ENCODE measurements around the gene COL11A1.

DNA sequence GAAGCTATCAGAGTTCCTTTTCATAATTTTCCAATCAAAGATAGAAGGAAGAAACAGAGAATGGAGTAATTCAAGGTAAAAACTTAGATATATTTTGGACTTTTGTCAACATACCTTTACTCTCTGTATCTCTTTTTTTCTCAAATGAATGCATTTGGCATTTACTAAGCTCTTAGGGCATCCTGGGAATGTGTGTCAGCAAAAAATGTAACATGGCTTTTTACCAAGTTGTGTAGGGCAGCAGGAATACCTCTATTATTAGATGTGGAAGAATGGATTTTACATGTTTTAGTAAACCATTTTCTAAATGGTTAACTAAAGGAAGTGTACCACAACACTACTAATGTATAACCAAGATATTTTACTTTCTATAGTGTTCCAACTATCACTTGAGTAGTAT, 4.2 kb upstream of the COL11A1 start:
- TF ChIP-seq, protein P1, sequence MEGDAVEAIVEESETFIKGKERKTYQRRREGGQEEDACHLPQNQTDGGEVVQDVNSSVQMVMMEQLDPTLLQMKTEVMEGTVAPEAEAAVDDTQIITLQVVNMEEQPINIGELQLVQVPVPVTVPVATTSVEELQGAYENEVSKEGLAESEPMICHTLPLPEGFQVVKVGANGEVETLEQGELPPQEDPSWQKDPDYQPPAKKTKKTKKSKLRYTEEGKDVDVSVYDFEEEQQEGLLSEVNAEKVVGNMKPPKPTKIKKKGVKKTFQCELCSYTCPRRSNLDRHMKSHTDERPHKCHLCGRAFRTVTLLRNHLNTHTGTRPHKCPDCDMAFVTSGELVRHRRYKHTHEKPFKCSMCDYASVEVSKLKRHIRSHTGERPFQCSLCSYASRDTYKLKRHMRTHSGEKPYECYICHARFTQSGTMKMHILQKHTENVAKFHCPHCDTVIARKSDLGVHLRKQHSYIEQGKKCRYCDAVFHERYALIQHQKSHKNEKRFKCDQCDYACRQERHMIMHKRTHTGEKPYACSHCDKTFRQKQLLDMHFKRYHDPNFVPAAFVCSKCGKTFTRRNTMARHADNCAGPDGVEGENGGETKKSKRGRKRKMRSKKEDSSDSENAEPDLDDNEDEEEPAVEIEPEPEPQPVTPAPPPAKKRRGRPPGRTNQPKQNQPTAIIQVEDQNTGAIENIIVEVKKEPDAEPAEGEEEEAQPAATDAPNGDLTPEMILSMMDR (IDR thresholded peaks at IDR 0.05): no peak
- TF ChIP-seq POLR2A (IDR thresholded peaks at IDR 0.05): no peak
